K562 (cell line): ENCODE measurements around the gene TMEM215. TPM values are rescaled to one million over a fixed set of nuclear protein-coding genes. Genes with fewer than 3 reads are reported as not detected.

Experiments
- ATAC-seq: fragments of 200-7000 bp; cut with Tn5 transposase; 3 replicates; pipeline ENCODE4 v1.9.1; 2020; ENCODE audit warnings: moderate library complexity
- BruUV-seq: library from RNA; stranded (reverse); fragments of 400-500 nt; replicated peaks from 2 replicates; lab custom pipeline; 2021; lab: Mats Ljungman, UMichigan
- CTCF ChIA-PET: fragments of 300-600 bp; formaldehyde crosslinking; extraction: SDS; loops from one replicate; lab custom pipeline; 2021; ENCODE audit warnings: low intra/inter-chr PET ratio; lab: Yijun Ruan, JAX
- POLR2A ChIA-PET: fragments of 300-600, 350-650 bp; sonication (Branson Sonifier 250); formaldehyde crosslinking; extraction: SDS; loops from one replicate; lab custom pipeline; 2021; ENCODE audit warnings: antibody characterized with exemption, inconsistent platforms; lab: Yijun Ruan, JAX
- DNase-seq, 4 experiments: peaks; one replicate each; pipeline versions ENCODE4 v3.0.0 to v3.0.0-alpha.2; 2011 to 2018; ENCODE audit warnings: low spot score in 3 of 4, mixed read lengths in 3 of 4; ENCODE audit errors: extremely low read depth in 1 of 4
- FAIRE-seq: peaks from 2 replicates; lab custom pipeline; 2011; peaks lifted over from hg19 to GRCh38; lab: Jason Lieb, UNC
- H2AFZ ChIP-seq: 2 replicates; pipeline ENCODE4 v1.6.0; 2011; ENCODE audit warnings: low read depth, low read length, control low read depth, inconsistent platforms
- H3K27ac ChIP-seq: fragments of 200-600 bp; 3 replicates; pipeline ENCODE4 v1.8.0; 2011; ENCODE audit warnings: low read depth, mild to moderate bottlenecking, control low read depth, inconsistent platforms, low read length, moderate library complexity, mixed read lengths; ENCODE audit errors: extremely low read depth
- H3K27me3 ChIP-seq, 2 experiments: fragments of 300-600 bp in 1 of 2; 2 replicates in 1 of 2; 3 replicates in 1 of 2; pipeline versions ENCODE4 v1.6.0 to v1.8.0; 2011; ENCODE audit warnings: inconsistent platforms in 2 of 2, low read length in 2 of 2, mild to moderate bottlenecking in 1 of 2, mixed read lengths in 1 of 2, moderate library complexity in 1 of 2; ENCODE audit not compliant: control insufficient read depth in 2 of 2, insufficient read depth in 2 of 2
- H3K36me3 ChIP-seq: fragments of 300-600 bp; 3 replicates; pipeline ENCODE4 v1.8.0; 2011; ENCODE audit warnings: mild to moderate bottlenecking, low read length, inconsistent platforms; ENCODE audit not compliant: control insufficient read depth, insufficient read depth
- H3K4me1 ChIP-seq, 2 experiments: fragments of 200-600 bp in 1 of 2; replicated peaks in 1 of 2; 2 replicates in 1 of 2; 3 replicates in 1 of 2; pipeline versions ENCODE4 v1.5.1 to v1.8.0; 2011; ENCODE audit warnings: inconsistent platforms in 2 of 2, low read length in 2 of 2, mild to moderate bottlenecking in 1 of 2, mixed read lengths in 1 of 2, moderate library complexity in 1 of 2; ENCODE audit not compliant: control insufficient read depth in 2 of 2, insufficient read depth in 2 of 2
- H3K4me2 ChIP-seq: 2 replicates; pipeline ENCODE4 v1.6.1; 2011; ENCODE audit warnings: low read length, control low read depth, inconsistent platforms, mixed read lengths; ENCODE audit not compliant: insufficient read depth
- H3K4me3 ChIP-seq: fragments of 200-600 bp; sonication (generic), shearing (Covaris generic); 2 replicates; pipeline ENCODE4 v1.5.1; 2016; ENCODE audit warnings: control low read depth, inconsistent platforms
- H3K79me2 ChIP-seq: fragments of 200-600 bp; 3 replicates; pipeline ENCODE4 v1.8.0; 2011; ENCODE audit warnings: low read length, inconsistent platforms; ENCODE audit not compliant: control insufficient read depth, insufficient read depth
- H3K9ac ChIP-seq, 2 experiments: 2 replicates each; pipeline versions ENCODE4 v1.6.0 to v1.6.1; 2011; ENCODE audit warnings: low read depth in 2 of 2, low read length in 2 of 2, control low read depth in 1 of 2, inconsistent platforms in 1 of 2, mild to moderate bottlenecking in 1 of 2, mixed read lengths in 1 of 2; ENCODE audit not compliant: insufficient read depth in 1 of 2
- H3K9me1 ChIP-seq: one replicate; pipeline ENCODE4 v1.6.0; 2011; ENCODE audit warnings: inconsistent platforms, mild to moderate bottlenecking, low read length, moderate library complexity; ENCODE audit not compliant: control insufficient read depth, insufficient read depth
- H3K9me3 ChIP-seq: replicated peaks from 2 replicates; pipeline ENCODE4 v1.5.1; 2011; ENCODE audit warnings: low read depth, low read length, inconsistent platforms; ENCODE audit not compliant: control insufficient read depth, insufficient read depth
- H4K20me1 ChIP-seq: replicated peaks from 2 replicates; pipeline ENCODE4 v1.6.1; 2011; ENCODE audit warnings: low read length, inconsistent platforms, mixed read lengths; ENCODE audit not compliant: control insufficient read depth, insufficient read depth
- ARID2 ChIP-seq: fragments of 450-650 bp; IDR thresholded peaks from 2 replicates; pipeline ENCODE4 v1.6.1; 2017; ENCODE audit warnings: antibody characterized with exemption, mild to moderate bottlenecking
- DPF2 ChIP-seq: fragments of 450-650 bp; IDR thresholded peaks from 2 replicates; pipeline ENCODE4 v1.6.1; 2016
- LARP7 ChIP-seq: fragments of 450-650 bp; IDR thresholded peaks from 2 replicates; pipeline ENCODE4 v1.6.1; 2016
- NFE2 ChIP-seq: IDR thresholded peaks from 2 replicates; pipeline ENCODE4 v1.6.1; 2014; ENCODE audit warnings: antibody characterized with exemption, low read depth
- PML ChIP-seq: IDR thresholded peaks from 2 replicates; pipeline ENCODE4 v1.6.1; 2012; ENCODE audit warnings: low read length, inconsistent platforms
- PTBP1 ChIP-seq: fragments of 200-400 bp; formaldehyde crosslinking; IDR thresholded peaks from 2 replicates; pipeline ENCODE4 v1.6.1; 2017; ENCODE audit warnings: low read depth, low read length
- RBM39 ChIP-seq: fragments of 200-400 bp; formaldehyde crosslinking; optimal IDR thresholded peaks from 2 replicates; pipeline ENCODE3; 2018; ENCODE audit warnings: low read depth, low read length
- SLC30A9 ChIP-seq: fragments of 250-450 bp; sonication (Bioruptor Pico); IDR thresholded peaks from 2 replicates; pipeline ENCODE4 v1.8.0; 2022; ENCODE audit warnings: mild to moderate bottlenecking, moderate library complexity
- TBP ChIP-seq: optimal IDR thresholded peaks from 2 replicates; pipeline ENCODE3; 2011; ENCODE audit warnings: low read depth, low read length, improper control_type of control experiment
- ZNF79 ChIP-seq: fragments of 250-450 bp; sonication (Bioruptor Pico); IDR thresholded peaks from 2 replicates; pipeline ENCODE4 v1.4.0; 2020; ENCODE audit warnings: low read depth, mild to moderate bottlenecking, moderate library complexity
- WGBS: fragments of 100-300 bp; shearing (Covaris generic); methylation state at CpG from one replicate; pipeline ENCODE4 v1.1.6; 2016; ENCODE audit warnings: low coverage, mixed read lengths; ENCODE audit not compliant: insufficient coverage; ENCODE audit errors: missing lambda C conversion rate; 5-methylcytosine and 5-hydroxymethylcytosine counted together
- in situ Hi-C: fragments of 300-500 bp; cut with MboI; formaldehyde crosslinking; loops from 4 replicates; pipeline ENCODE4 v1.15.0; 2018; ENCODE audit warnings: inconsistent platforms, mixed read lengths
- intact Hi-C: fragments of 100-400 bp; cut with micrococcal nuclease; formaldehyde crosslinking; loops from 2 replicates; pipeline ENCODE4 v1.14.2; 2022
- polyA plus RNA-seq, 8 experiments: library from polyadenylated mRNA; depleted of rRNA in 4 of 8; stranded (reverse) in 5 of 8; unstranded in 3 of 8; fragments of >200 nt; fragmentation: Nextera tagmentation in 2 of 8; fragmentation: Illumina TruSeq in 1 of 8; extraction: Ambion mirVana in 2 of 8; extraction: Trizol in 1 of 8; gene quantifications; 2 replicates each; pipeline versions ENCODE4 v1.2.1 to v1.2.3, GENCODE V29; 2011 to 2014; ENCODE audit warnings: inconsistent platforms in 1 of 8, missing spikeins in 1 of 8
- total RNA-seq, 7 experiments: library from RNA; depleted of rRNA in 6 of 7; stranded (reverse); fragments of >200 nt in 6 of 7; fragmentation: Illumina TruSeq in 2 of 7; extraction: Trizol in 2 of 7; gene quantifications; 2 replicates each; pipeline versions ENCODE4 v1.2.1 to v1.2.3, GENCODE V29; 2011 to 2021; ENCODE audit warnings: low replicate concordance in 1 of 7

Gene TMEM215
- total and polyA plus RNA-seq, 9 of the 15 experiments (the other 6 are each of a cell fraction or from before 2014, with no cell fraction given) = not detected

DNA sequence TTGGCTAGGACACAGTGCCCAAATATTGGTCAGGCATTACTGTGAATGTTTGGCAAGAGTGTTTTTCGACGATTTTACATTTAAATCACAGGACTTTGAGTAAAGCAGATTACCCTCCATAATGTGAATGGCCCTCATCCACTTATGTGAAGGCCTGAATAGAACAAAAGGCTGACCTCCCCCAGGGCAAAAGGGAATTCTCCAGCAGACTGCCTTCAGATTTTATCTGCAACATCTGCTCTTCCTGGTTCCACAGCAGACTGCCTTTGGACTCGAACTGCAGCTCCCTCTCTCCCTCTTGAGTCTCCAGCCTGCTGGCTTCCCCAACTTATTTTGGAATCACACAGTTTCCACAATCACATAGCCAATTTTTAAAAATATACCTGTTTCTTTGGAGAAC is 7.1 kb upstream of the TMEM215 start:
- intact Hi-C loops = no loop called here
- Histone ChIP-seq H3K79me2 (no peaks in the 10 kb centered on the region), H3K9me3 (no peaks in the 10 kb centered on the region), H3K9me1 (no peaks in the 10 kb centered on the region), H3K27me3 (no peaks in the 10 kb centered on the region), H3K9ac (no peak overlapping the region), H2AFZ (no peak overlapping the region)
- no TSS peak for BruUV-seq
- 0% methylated on average over 3 of the region's 3 CpGs for WGBS
- FAIRE-seq (no peak), DNase-seq (no peak)
- POLR2A ChIA-PET = no interaction called here
- TF ChIP-seq ZNF79 (CRISPR knock-in tag) = no peak
- no peak for TF ChIP-seq PTBP1
- TF ChIP-seq ARID2 = no peak
- TF ChIP-seq NFE2 = no peak
- TF ChIP-seq DPF2 = no peak
- no peak for TF ChIP-seq TBP
- TF ChIP-seq PML = no peak
- no peak for TF ChIP-seq SLC30A9 (CRISPR knock-in tag)
- no peak for TF ChIP-seq RBM39
- no peak for TF ChIP-seq LARP7
- TF ChIP-seq, all 486 proteins: peak for 0
- Histone ChIP-seq H3K4me3 (no peak overlapping the region), H3K4me1 (no peaks in the 10 kb centered on the region), H3K4me2 (no peak overlapping the region), H4K20me1 (no peaks in the 10 kb centered on the region), H3K36me3 (no peaks in the 10 kb centered on the region), H3K27ac (no peak overlapping the region)
- in situ Hi-C loops = no loop called here
- no peak for ATAC-seq
- CTCF ChIA-PET = no interaction called here
